Fibroblast of lung (primary cell): ENCODE results near the gene CRIP2.

ENCODE experiments used
- EZH2 ChIP-seq: IDR thresholded peaks from 2 replicates; pipeline ENCODE4 v1.5.1; 2012; ENCODE audit warnings: low read length, control low read depth, mild to moderate bottlenecking; ENCODE audit errors: missing control alignments
- TF ChIP-seq, protein P1 (sequence below), 2 donors: IDR thresholded peaks in 1 of 2; conservative IDR thresholded peaks in 1 of 2; 1 replicate in 1 of 2; 2 replicates in 1 of 2; pipeline ENCODE4 v1.5.1; 2011 to 2012; ENCODE audit warnings: low read length in 2 of 2, control low read depth in 1 of 2, inconsistent platforms in 1 of 2, low read depth in 1 of 2, mild to moderate bottlenecking in 1 of 2

DNA sequence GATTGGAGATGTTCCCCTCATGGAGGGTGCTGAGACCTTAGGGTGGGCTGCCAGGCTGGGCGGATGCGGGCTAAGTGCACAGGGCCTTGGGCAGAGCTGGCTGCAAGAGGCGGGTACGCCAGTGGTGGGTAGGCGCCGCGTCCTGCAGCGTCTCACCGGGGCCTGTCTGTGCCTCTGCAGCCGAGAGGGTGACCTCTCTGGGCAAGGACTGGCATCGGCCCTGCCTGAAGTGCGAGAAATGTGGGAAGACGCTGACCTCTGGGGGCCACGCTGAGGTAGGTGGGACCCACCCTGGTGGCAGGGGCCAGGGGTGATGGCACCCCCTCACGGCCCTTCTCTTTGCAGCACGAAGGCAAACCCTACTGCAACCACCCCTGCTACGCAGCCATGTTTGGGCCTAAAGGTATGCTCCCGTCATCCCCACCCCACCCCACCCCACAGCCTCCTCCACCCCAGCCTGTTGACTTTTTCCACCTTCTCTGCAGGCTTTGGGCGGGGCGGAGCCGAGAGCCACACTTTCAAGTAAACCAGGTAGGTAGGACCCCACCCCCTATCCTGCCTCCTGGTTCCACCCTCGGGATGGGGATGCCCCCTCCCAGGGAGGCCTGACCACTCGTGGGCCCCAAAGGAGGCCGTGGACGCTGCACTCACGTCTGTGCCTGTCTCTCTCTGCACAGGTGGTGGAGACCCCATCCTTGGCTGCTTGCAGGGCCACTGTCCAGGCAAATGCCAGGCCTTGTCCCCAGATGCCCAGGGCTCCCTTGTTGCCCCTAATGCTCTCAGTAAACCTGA is 13.6 kb downstream of the CRIP2 start:
- TF ChIP-seq, protein P1, sequence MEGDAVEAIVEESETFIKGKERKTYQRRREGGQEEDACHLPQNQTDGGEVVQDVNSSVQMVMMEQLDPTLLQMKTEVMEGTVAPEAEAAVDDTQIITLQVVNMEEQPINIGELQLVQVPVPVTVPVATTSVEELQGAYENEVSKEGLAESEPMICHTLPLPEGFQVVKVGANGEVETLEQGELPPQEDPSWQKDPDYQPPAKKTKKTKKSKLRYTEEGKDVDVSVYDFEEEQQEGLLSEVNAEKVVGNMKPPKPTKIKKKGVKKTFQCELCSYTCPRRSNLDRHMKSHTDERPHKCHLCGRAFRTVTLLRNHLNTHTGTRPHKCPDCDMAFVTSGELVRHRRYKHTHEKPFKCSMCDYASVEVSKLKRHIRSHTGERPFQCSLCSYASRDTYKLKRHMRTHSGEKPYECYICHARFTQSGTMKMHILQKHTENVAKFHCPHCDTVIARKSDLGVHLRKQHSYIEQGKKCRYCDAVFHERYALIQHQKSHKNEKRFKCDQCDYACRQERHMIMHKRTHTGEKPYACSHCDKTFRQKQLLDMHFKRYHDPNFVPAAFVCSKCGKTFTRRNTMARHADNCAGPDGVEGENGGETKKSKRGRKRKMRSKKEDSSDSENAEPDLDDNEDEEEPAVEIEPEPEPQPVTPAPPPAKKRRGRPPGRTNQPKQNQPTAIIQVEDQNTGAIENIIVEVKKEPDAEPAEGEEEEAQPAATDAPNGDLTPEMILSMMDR (conservative IDR thresholded peaks at IDR 0.05 in 1 of 2, IDR thresholded peaks at IDR 0.05 in 1 of 2; ENCODE audit: low read depth in 1 of 2, low read length in 2 of 2), result no peak
- TF ChIP-seq EZH2, result no peak
